ENCODE results near the gene MEAF6.
"Not testable (repeated sequence)": the region's sequence is repeated elsewhere in the genome, so short reads cannot be mapped to it uniquely, and the experiment has no call there.

MEAF6 gene

GRCh38 chr1:37514350-37515184 is at the start of gene MEAF6:
MEAF6 (minus strand) TSS chr1:37514766; CDS start chr1:37514746, 20 bp downstream.
- DNase-seq = peak; percentile 89

- DNase-seq = no peak
Observed at GRCh38 chr1:37562984-37563383, 48.4 kb upstream of the MEAF6 start.

DNA sequence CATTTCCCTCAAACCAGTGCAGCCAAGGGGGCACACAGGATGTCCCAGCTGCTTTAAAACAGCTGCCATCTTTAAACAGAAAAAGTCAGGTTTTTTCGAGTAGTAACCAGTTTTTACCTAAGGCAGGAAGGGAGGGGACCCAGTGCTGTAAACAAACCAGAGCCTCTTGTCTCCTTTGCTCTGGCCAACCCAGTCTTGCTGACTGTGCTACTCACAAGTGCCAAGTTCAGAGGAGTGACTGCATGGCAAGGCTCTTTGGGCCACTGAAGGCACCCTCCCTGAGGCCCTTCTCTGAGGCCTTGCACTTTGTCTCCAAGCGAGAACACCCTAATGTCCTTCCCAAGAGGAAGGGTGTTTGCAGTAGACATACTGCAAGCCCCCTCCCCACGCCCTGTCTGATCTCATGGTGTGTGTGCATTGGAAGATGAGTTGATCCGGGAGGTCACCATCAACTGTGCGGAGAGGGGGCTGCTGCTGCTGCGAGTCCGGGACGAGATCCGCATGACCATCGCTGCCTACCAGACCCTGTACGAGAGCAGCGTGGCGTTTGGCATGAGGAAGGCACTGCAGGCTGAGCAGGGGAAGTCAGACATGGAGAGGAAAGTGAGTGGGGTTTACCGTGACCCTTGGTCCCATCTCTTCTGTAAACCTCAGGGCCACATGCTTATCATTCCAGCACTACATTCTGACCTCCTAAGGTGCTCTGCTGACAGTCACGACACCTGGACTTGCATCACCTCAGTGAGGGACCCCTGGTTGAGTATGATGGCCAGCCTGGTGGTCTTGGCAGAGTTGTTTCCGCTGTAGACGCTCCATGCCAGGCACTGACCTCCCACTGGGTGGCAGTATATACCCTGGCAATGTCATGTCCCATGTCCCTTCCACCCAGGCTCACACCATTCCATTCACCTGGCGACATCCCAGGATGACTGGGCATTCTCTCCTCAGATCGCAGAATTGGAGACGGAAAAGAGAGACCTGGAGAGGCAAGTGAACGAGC is 46.9 kb upstream of the MEAF6 start:
- DNase-seq = no peak

GRCh38 chr1:37560401-37561132 is 46.0 kb upstream of the MEAF6 start:
- DNase-seq = no peak

DNA sequence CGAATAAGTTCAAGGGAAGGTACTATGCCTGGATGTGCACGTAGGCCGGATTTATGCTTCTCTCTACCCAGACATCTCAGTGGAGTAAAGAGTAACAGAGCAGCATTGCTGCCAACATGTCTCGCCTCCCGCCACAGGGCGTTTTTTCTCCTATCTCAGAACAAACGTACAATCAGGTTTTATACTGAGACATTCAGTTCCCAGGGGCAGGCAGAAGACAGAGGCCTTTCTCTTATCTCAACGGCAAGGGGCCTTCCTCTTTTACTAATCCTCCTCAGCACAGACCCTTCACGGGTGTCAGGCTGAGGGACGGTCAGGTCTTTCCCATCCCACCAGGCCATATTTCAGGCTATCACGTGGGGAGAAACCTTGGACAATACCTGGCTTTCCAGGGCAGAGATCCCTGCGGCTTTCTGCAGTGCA is 45.4 kb upstream of the MEAF6 start:
- not testable (repeated sequence) for DNase-seq

- DNase-seq = no peak
Observed at GRCh38 chr1:37559080-37559479, 44.5 kb upstream of the MEAF6 start.

DNA sequence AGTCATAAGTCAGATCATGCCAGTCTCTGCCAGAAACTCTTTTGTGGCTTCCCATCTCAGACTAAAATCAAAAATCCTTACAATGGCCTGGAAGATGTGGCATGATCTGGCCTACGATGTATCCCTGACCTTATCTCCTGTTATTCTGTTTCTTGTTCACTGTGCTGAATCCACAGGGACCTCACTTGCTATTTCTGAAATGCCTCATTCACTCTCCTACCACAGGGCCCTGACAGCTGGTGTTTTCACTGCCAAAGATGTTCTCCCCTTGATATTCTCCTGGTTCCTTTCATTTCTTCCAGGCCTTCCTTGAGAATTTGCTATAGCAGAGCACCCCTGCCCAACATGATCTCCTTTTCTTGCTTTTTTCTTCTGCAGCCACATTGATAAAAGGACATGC is 43.8 kb upstream of the MEAF6 start:
- no peak for DNase-seq

DNA sequence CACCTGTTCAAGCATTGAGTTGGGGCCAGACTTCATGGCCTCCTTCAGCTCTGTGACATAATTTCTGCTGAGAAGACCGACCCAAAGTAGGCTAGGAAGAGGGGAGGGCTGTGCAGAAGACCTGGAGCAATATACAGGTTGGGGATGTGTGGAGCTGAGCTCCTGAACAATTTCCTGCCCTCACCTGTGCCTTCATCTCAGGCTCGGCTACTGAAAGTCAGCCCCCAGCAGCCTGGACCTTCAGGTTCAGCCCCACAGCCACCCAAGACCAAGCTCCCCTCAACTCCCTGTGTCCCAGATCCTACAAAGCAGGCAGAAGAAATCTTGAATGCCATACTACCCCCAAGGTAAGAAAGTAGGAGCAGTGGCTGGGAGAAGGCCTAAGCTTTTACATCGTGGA is 42.8 kb upstream of the MEAF6 start:
- DNase-seq = no peak

DNA sequence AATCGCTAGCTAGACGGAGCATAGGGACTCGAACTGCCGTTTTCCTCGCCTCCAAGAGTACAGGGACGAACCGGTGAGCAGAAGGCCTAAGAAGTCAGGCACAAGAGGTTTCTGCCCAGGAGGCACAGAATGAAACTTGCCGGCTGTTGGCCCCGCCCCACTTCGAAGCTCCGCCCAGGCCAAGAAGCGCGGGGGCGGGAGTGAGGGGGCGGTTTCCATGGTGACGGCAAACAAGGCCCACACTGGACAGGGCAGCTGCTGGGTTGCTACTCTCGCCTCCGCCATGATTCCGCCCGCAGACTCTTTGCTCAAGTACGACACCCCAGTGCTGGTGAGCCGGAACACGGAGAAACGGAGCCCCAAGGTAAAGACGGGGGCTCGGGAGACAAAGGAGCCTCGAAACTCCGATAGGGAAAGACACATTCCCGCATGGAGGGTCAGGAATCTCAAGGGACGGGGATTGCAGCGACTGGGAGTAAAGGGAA is 42.2 kb upstream of the MEAF6 start, which contains the start of gene DNALI1:
DNALI1 (plus strand) TSS at position 229 of the 485 bp plus-strand sequence; CDS start at position 284, 55 bp downstream.
- DNase-seq = peak; percentile 92

- DNase-seq = peak; percentile 94
Observed at GRCh38 chr1:37553927-37554808, 39.6 kb upstream of the MEAF6 start, which contains the start of gene SNIP1. SNIP1 (minus strand) TSS chr1:37554293; CDS start chr1:37554229, 64 bp downstream.

GRCh38 chr1:37553598-37553926 is 39.0 kb upstream of the MEAF6 start:
- DNase-seq = no peak

DNA sequence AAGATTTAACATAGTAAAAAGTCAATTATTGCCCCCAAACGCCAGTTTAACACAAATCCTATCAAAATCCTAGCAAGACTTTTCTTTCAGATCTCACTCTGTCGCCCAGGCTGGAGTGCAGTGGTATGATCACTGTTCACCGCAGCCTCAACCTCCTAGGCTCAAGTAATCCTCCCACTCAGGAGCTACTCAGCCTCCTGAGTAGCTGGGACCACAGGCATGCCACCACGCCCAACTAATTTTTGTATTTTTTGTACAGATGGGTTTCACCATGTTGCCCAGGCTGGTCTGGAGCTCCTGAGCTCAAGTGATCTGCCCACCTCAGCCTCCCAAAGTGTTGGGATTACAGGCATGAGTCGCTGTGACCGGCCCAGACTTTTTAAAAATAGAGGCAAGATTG is 34.8 kb upstream of the MEAF6 start:
- DNase-seq = no peak

DNA sequence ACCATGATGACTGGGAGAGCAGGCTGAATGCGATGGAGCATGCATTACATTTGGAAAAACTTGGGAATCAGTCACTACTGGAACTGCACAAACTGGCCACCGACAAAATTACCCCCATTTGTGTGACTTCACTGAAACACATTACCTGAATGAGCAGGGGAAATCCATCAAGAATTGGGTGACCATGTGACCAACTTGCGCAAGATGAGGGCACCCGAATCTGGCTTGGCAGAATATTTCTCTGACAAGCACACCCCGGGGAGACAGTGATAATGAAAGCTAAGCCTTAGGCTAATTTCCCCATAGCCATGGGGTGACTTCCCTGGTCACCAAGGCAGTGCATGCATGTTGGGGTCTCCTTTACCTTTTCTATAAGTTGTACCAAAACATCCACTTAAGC is 30.5 kb upstream of the MEAF6 start:
- DNase-seq = no peak

DNA sequence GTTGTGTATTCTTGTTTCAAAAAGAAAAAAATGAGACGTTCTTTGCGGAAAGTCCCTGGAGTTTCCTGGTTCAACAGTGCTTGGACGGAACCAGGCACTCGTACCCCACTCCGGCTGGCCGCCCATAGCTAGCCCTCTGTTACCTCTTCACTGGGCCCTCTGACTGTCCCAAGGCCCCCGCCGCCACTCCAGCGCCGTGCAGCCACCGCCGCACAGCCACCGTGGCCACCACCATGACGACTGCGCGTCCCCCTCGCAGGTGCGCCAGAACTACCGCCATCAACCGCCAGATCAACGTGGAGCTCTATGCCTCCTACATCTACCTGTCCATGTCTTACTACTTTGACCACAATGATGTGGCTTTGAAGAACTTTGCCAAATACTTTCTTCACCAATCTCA is 30.0 kb upstream of the MEAF6 start:
- no peak for DNase-seq

GRCh38 chr1:37540036-37540785 is 25.6 kb upstream of the MEAF6 start:
- no peak for DNase-seq

DNA sequence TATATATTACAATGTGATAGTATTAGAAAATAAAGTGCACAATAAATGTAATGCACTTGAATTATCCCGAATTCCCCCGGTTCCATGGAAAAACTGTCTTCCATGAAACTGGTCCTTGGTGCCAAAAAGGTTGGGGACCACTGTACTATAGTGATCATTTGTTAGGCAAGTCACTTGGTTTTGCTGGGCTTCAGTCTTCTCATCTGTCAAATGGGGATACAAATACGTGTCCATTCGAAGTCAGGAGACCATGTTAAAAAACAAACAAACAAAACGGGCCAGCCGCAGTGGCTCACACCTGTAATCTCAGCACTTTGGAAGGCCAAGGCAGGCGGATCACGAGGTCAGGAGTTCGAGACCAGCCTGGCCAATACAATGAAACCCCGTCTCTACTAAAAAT is 24.6 kb upstream of the MEAF6 start:
- not testable (repeated sequence) for DNase-seq

GRCh38 chr1:37537378-37537777 is 22.8 kb upstream of the MEAF6 start:
- no peak for DNase-seq

- DNase-seq = no peak
Observed at GRCh38 chr1:37533317-37534093, 18.9 kb upstream of the MEAF6 start.

GRCh38 chr1:37532418-37533156 is 18.0 kb upstream of the MEAF6 start:
- not testable (repeated sequence) for DNase-seq
